ENCODE results near the gene MFAP2.
"Not testable (repeated sequence)": the region's sequence is repeated elsewhere in the genome, so short reads cannot be mapped to it uniquely, and the experiment has no call there.

DNA sequence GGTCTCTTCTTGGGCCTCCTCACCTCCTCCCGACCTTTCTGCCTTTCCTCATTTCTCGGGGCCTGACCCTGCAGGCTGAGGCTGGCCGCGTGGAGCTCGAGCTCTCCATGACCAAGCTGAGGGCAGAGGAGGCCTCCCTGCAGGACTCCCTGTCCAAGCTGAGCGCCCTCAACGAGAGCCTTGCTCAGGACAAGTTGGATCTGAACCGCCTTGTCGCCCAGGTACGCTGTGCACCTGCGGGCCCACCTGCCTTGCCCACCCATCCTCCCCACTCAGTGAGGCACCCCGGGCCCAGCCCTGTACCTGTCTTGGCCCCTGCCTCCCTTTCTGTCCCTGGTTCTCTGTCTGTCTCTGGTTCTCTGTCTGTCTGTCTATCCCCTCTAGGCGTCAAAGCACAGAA is 34.2 kb downstream of the MFAP2 start:
- TF ChIP-seq, protein P1, sequence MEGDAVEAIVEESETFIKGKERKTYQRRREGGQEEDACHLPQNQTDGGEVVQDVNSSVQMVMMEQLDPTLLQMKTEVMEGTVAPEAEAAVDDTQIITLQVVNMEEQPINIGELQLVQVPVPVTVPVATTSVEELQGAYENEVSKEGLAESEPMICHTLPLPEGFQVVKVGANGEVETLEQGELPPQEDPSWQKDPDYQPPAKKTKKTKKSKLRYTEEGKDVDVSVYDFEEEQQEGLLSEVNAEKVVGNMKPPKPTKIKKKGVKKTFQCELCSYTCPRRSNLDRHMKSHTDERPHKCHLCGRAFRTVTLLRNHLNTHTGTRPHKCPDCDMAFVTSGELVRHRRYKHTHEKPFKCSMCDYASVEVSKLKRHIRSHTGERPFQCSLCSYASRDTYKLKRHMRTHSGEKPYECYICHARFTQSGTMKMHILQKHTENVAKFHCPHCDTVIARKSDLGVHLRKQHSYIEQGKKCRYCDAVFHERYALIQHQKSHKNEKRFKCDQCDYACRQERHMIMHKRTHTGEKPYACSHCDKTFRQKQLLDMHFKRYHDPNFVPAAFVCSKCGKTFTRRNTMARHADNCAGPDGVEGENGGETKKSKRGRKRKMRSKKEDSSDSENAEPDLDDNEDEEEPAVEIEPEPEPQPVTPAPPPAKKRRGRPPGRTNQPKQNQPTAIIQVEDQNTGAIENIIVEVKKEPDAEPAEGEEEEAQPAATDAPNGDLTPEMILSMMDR (IDR thresholded peaks at IDR 0.05), result not testable (repeated sequence)
- TF ChIP-seq POLR2A (IDR thresholded peaks at IDR 0.05), result not testable (repeated sequence)

Measured in Peyer's patch (tissue), 4 donors.